ENCODE results near the gene PGM5. TPM values are rescaled to one million over a fixed set of nuclear protein-coding genes. Genes with fewer than 3 reads are reported as not detected.

PGM5 gene
- total RNA-seq, 4 donors from 2014 or later: 153 to 289 (median 274) TPM

- Histone ChIP-seq H3K4me1 (no peaks in the 10 kb centered on the region), H3K4me3 (no peak overlapping the region), H3K27me3 (no peaks in the 10 kb centered on the region), H3K36me3 (no peaks in the 10 kb centered on the region), H3K27ac (peak overlapping the region; percentile 63 to 81), H3K9me3 (no peaks in the 10 kb centered on the region)
- intact Hi-C loops (cut with DNase I; ENCODE audit: low total_unique reads): no loop called here
- no peak for DNase-seq
- TF ChIP-seq POLR2A (IDR thresholded peaks at IDR 0.05) (no peak), CTCF (IDR thresholded peaks at IDR 0.05) (no peak)
These were observed 194.8 kb downstream of the PGM5 start for GRCh38 chr9:68551191-68551590.

GRCh38 chr9:68552700-68553476, 196.5 kb downstream of the PGM5 start:
- Histone ChIP-seq H3K27ac (peak overlapping the region; percentile 63 to 81), H3K9me3 (no peaks in the 10 kb centered on the region), H3K4me1 (no peaks in the 10 kb centered on the region), H3K36me3 (no peaks in the 10 kb centered on the region), H3K4me3 (no peak overlapping the region), H3K27me3 (no peaks in the 10 kb centered on the region)
- no peak for DNase-seq
- intact Hi-C loops (cut with DNase I; ENCODE audit: low total_unique reads): no loop called here
- TF ChIP-seq CTCF (IDR thresholded peaks at IDR 0.05) (no peak), POLR2A (IDR thresholded peaks at IDR 0.05) (no peak)

GRCh38 chr9:68555437-68556150, 199.2 kb downstream of the PGM5 start:
- DNase-seq: no peak
- Histone ChIP-seq H3K9me3 (no peaks in the 10 kb centered on the region), H3K4me1 (no peaks in the 10 kb centered on the region), H3K27ac (no peak overlapping the region), H3K4me3 (no peak overlapping the region), H3K36me3 (no peaks in the 10 kb centered on the region), H3K27me3 (no peaks in the 10 kb centered on the region)
- intact Hi-C loops (cut with DNase I; ENCODE audit: low total_unique reads): no loop called here
- TF ChIP-seq CTCF (IDR thresholded peaks at IDR 0.05): no peak
- no peak for TF ChIP-seq POLR2A (IDR thresholded peaks at IDR 0.05)

- H3K27me3 ChIP-seq: no peaks in the 10 kb centered on the region
- no peaks in the 10 kb centered on the region for H3K9me3 ChIP-seq
- H3K36me3 ChIP-seq: no peaks in the 10 kb centered on the region
- no peak for DNase-seq
- TF ChIP-seq CTCF (IDR thresholded peaks at IDR 0.05) (no peak), POLR2A (IDR thresholded peaks at IDR 0.05) (no peak)
- H3K4me1 ChIP-seq: no peaks in the 10 kb centered on the region
- H3K27ac ChIP-seq: no peak overlapping the region
- intact Hi-C loops (cut with DNase I; ENCODE audit: low total_unique reads): no loop called here
- H3K4me3 ChIP-seq: no peak overlapping the region
These were observed 202.1 kb downstream of the PGM5 start for GRCh38 chr9:68558545-68558944.

Data from uterus (tissue), 4 donors.